Upper lobe of left lung (tissue), 6 donors: ENCODE data around the gene XRCC5. TPM values are rescaled to one million over a fixed set of nuclear protein-coding genes. Genes with fewer than 3 reads are reported as not detected.
A peak's percentile ranks its signal among the peaks of the same experiment; 100 is the strongest.

ENCODE experiments used
- ATAC-seq, 2 donors: fragments of 200-7000 bp; cut with Tn5 transposase; one replicate each; pipeline ENCODE4 v1.9.1; 2022; ENCODE audit warnings: mild to moderate bottlenecking in 2 of 2, moderate library complexity in 2 of 2; ENCODE audit not compliant: low FRiP score in 2 of 2
- DNase-seq, 2 donors: peaks; one replicate each; pipeline ENCODE4 v3.0.0-alpha.2; 2019 to 2020
- H3K27ac ChIP-seq, 4 donors: fragments of 200-600 bp; sonication (generic); one replicate each; pipeline ENCODE4 v1.5.1; 2016 to 2019
- H3K27me3 ChIP-seq, 4 donors: fragments of 200-600 bp; sonication (generic); one replicate each; pipeline ENCODE4 v1.5.1; 2017 to 2019
- H3K36me3 ChIP-seq, 4 donors: fragments of 200-600 bp; sonication (generic); one replicate each; pipeline ENCODE4 v1.5.1; 2016 to 2019
- H3K4me1 ChIP-seq, 4 donors: fragments of 200-600 bp; sonication (generic); one replicate each; pipeline ENCODE4 v1.5.1; 2018 to 2019
- H3K4me3 ChIP-seq, 4 donors: fragments of 200-600 bp; sonication (generic); one replicate each; pipeline ENCODE4 v1.5.1; 2017 to 2019; ENCODE audit warnings: mild to moderate bottlenecking in 2 of 4, moderate library complexity in 1 of 4
- H3K9me3 ChIP-seq, 4 donors: fragments of 200-600 bp; sonication (generic); one replicate each; pipeline ENCODE4 v1.5.1; 2018 to 2019
- CTCF ChIP-seq, 6 experiments: fragments of 450-650 bp in 4 of 6; fragments of 200-600 bp in 2 of 6; sonication (generic) in 2 of 6; IDR thresholded peaks; one replicate each; pipeline ENCODE4 v1.5.1; 2016 to 2019; ENCODE audit warnings: antibody characterized with exemption in 6 of 6
- EP300 ChIP-seq, 4 donors: sonication (generic); formaldehyde crosslinking; IDR thresholded peaks; one replicate each; pipeline ENCODE4 v1.5.1; 2017; ENCODE audit warnings: antibody characterized with exemption in 4 of 4, control low read depth in 2 of 4
- POLR2A ChIP-seq, 4 donors: fragments of 450-650 bp; IDR thresholded peaks; one replicate each; pipeline ENCODE4 v1.5.1; 2016 to 2017; ENCODE audit warnings: antibody characterized with exemption in 4 of 4, mild to moderate bottlenecking in 2 of 4
- POLR2AphosphoS5 ChIP-seq, 2 donors: sonication (generic); formaldehyde crosslinking; IDR thresholded peaks; one replicate each; pipeline ENCODE4 v1.5.1; 2017; ENCODE audit warnings: antibody characterized with exemption in 2 of 2
- WGBS, 2 donors: methylation state at CpG; one replicate each; pipeline ENCODE4 v1.1.5; 2017 to 2018; 5-methylcytosine and 5-hydroxymethylcytosine counted together
- total RNA-seq, 6 donors: library from RNA; depleted of rRNA in 4 of 6; stranded (reverse); fragments of >200 nt in 4 of 6; gene quantifications; one replicate each; pipeline versions ENCODE4 v1.1.0 to v1.2.1, GENCODE V29; 2016 to 2021
- donor health status: DM: no; HTN: no; CAD: no; lungs with moderate emphysema.
- donor health status: DM: no; HTN: yes; CAD: no; lungs with severe emphysema.

XRCC5 gene
- total RNA-seq, 6 donors from 2014 or later = 57.3 to 163 (median 131) TPM

- no peak for TF ChIP-seq POLR2A (IDR thresholded peaks at IDR 0.05)
- Histone ChIP-seq H3K4me3 (no peak overlapping the region), H3K27me3 (no peaks in the 10 kb centered on the region), H3K9me3 (no peaks in the 10 kb centered on the region), H3K36me3 (peaks cover 0 to 31% (median 3%) of the 10 kb centered on the region in 4 donors), H3K4me1 (peaks cover 2 to 19% (median 11%) of the 10 kb centered on the region in 4 donors), H3K27ac (peak overlapping the region in 1 of 4 donors; percentile 7)
- 43 to 50% methylated on average over 1 of the region's 1 CpG for WGBS, 2 donors
- peak in 1 of 2 donors; percentile 42 for ATAC-seq
- DNase-seq = no peak
These were observed 74.3 kb downstream of the XRCC5 start for GRCh38 chr2:216183462-216183861.

- Histone ChIP-seq H3K4me3 (no peak overlapping the region), H3K4me1 (peaks cover 14 to 26% (median 17%) of the 10 kb centered on the region in 4 donors), H3K27ac (peak overlapping the region in 2 of 4 donors; percentile 18 to 21), H3K27me3 (no peaks in the 10 kb centered on the region), H3K9me3 (no peaks in the 10 kb centered on the region), H3K36me3 (peaks cover 0 to 41% (median 20%) of the 10 kb centered on the region in 4 donors)
- no peak for ATAC-seq
- WGBS, 2 donors = 51 to 60% methylated on average over 3 of the region's 3 CpGs
- TF ChIP-seq CTCF (IDR thresholded peaks at IDR 0.05) = no peak
- no peak for TF ChIP-seq POLR2A (IDR thresholded peaks at IDR 0.05)
- no peak for TF ChIP-seq POLR2AphosphoS5 (IDR thresholded peaks at IDR 0.05)
- no peak for TF ChIP-seq EP300 (IDR thresholded peaks at IDR 0.05)
- DNase-seq = no peak
These were observed 79.4 kb downstream of the XRCC5 start for GRCh38 chr2:216188559-216188850.

DNA sequence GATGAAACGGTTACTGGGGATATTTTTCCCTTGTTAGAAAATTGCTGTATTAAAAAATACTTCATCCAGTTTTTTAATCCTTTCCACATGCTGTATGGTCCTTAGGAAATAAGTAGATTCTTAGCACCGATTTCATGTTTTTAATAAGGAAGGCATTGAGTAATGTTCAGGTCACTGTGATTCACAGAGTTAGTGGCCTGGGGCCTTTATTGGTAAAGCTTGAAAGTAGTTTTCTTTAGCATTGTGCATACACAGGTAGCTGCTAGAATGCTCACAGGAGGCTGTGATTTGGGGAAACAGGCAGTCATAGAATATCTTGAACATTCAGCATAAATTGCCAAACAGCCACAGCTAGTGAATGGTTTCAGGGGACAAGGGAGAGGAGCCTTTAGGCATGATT lies 79.8 kb downstream of the XRCC5 start:
- no peak overlapping the region for H3K4me3 ChIP-seq
- 55 to 67% methylated on average over 2 of the region's 2 CpGs for WGBS, 2 donors
- no peak for TF ChIP-seq POLR2A (IDR thresholded peaks at IDR 0.05)
- TF ChIP-seq CTCF (IDR thresholded peaks at IDR 0.05) = no peak
- TF ChIP-seq POLR2AphosphoS5 (IDR thresholded peaks at IDR 0.05) = no peak
- TF ChIP-seq EP300 (IDR thresholded peaks at IDR 0.05) = no peak
- no peaks in the 10 kb centered on the region for H3K27me3 ChIP-seq
- H3K36me3 ChIP-seq = peaks cover 0 to 45% (median 23%) of the 10 kb centered on the region in 4 donors
- peaks cover 14 to 23% (median 17%) of the 10 kb centered on the region in 4 donors for H3K4me1 ChIP-seq
- H3K27ac ChIP-seq = peak overlapping the region in 3 of 4 donors; percentile 7 to 21 (median 18)
- no peak for ATAC-seq
- no peaks in the 10 kb centered on the region for H3K9me3 ChIP-seq
- no peak for DNase-seq

GRCh38 chr2:216189410-216189809 lies 80.3 kb downstream of the XRCC5 start:
- ATAC-seq = no peak
- Histone ChIP-seq H3K27ac (peak overlapping the region in 2 of 4 donors; percentile 7 to 18), H3K4me1 (peaks cover 14 to 23% (median 17%) of the 10 kb centered on the region in 4 donors), H3K27me3 (no peaks in the 10 kb centered on the region), H3K9me3 (no peaks in the 10 kb centered on the region), H3K36me3 (peaks cover 0 to 47% (median 24%) of the 10 kb centered on the region in 4 donors), H3K4me3 (no peak overlapping the region)
- WGBS, 2 donors = 98 to 100% methylated on average over 2 of the region's 2 CpGs
- TF ChIP-seq EP300 (IDR thresholded peaks at IDR 0.05) (no peak), POLR2AphosphoS5 (IDR thresholded peaks at IDR 0.05) (no peak), POLR2A (IDR thresholded peaks at IDR 0.05) (no peak), CTCF (IDR thresholded peaks at IDR 0.05) (no peak)
- no peak for DNase-seq

- TF ChIP-seq POLR2A (IDR thresholded peaks at IDR 0.05) (no peak), EP300 (IDR thresholded peaks at IDR 0.05) (no peak), POLR2AphosphoS5 (IDR thresholded peaks at IDR 0.05) (no peak), CTCF (IDR thresholded peaks at IDR 0.05) (no peak)
- Histone ChIP-seq H3K27me3 (no peaks in the 10 kb centered on the region), H3K36me3 (peaks cover 8 to 73% (median 43%) of the 10 kb centered on the region in 4 donors), H3K4me3 (no peak overlapping the region), H3K27ac (no peak overlapping the region), H3K9me3 (no peaks in the 10 kb centered on the region), H3K4me1 (peaks cover 12 to 17% (median 16%) of the 10 kb centered on the region in 4 donors)
- DNase-seq (no peak), ATAC-seq (no peak)
- 93 to 96% methylated on average over 4 of the region's 4 CpGs for WGBS, 2 donors
These were observed 83.0 kb downstream of the XRCC5 start for GRCh38 chr2:216192181-216192580.
